Spleen (tissue), 11 donors: ENCODE results near the gene LACRT. TPM values are rescaled to one million over a fixed set of nuclear protein-coding genes. Genes with fewer than 3 reads are reported as not detected.

ENCODE experiments used
- DNase-seq: peaks from one replicate; pipeline ENCODE4 v3.0.0-alpha.2; 2020
- H3K27ac ChIP-seq, 8 donors: fragments of 200-600 bp; sonication (generic) in 7 of 8; 1 replicate in 4 of 8; 2 replicates in 4 of 8; pipeline versions ENCODE4 v1.5.0 to v1.8.0; 2016 to 2021; ENCODE audit warnings: inconsistent platforms in 4 of 8, mild to moderate bottlenecking in 4 of 8, moderate library complexity in 1 of 8
- H3K27me3 ChIP-seq, 7 donors: fragments of 200-600 bp; sonication (generic) in 6 of 7; replicated peaks in 1 of 7; 1 replicate in 4 of 7; 2 replicates in 3 of 7; pipeline versions ENCODE4 v1.5.0 to v1.8.0; 2016 to 2021; ENCODE audit warnings: inconsistent platforms in 3 of 7, mild to moderate bottlenecking in 1 of 7
- H3K36me3 ChIP-seq, 6 donors: fragments of 200-600 bp; sonication (generic) in 5 of 6; 1 replicate in 4 of 6; 2 replicates in 2 of 6; pipeline versions ENCODE4 v1.5.0 to v1.8.0; 2016 to 2021; ENCODE audit warnings: inconsistent platforms in 2 of 6
- H3K4me1 ChIP-seq, 6 donors: fragments of 200-600 bp; sonication (generic) in 5 of 6; 1 replicate in 3 of 6; 2 replicates in 3 of 6; pipeline versions ENCODE4 v1.5.0 to v1.8.0; 2016 to 2021; ENCODE audit warnings: inconsistent platforms in 3 of 6
- H3K4me3 ChIP-seq, 8 donors: fragments of 200-600 bp; sonication (generic) in 7 of 8; 1 replicate in 4 of 8; 2 replicates in 4 of 8; pipeline versions ENCODE4 v1.5.0 to v1.8.0; 2016 to 2021; ENCODE audit warnings: inconsistent platforms in 4 of 8, mild to moderate bottlenecking in 4 of 8, moderate library complexity in 2 of 8
- H3K9me3 ChIP-seq, 8 donors: fragments of 200-600 bp; sonication (generic) in 7 of 8; 1 replicate in 4 of 8; 2 replicates in 4 of 8; pipeline versions ENCODE4 v1.5.0 to v1.8.0; 2016 to 2021; ENCODE audit warnings: inconsistent platforms in 4 of 8
- POLR2A ChIP-seq, 3 donors: fragments of 450-650 bp; IDR thresholded peaks; one replicate each; pipeline ENCODE4 v1.5.1; 2017; ENCODE audit warnings: antibody characterized with exemption in 3 of 3, mild to moderate bottlenecking in 1 of 3
- POLR2AphosphoS5 ChIP-seq, 3 donors: sonication (generic); formaldehyde crosslinking; IDR thresholded peaks; one replicate each; pipeline ENCODE4 v1.5.1; 2017; ENCODE audit warnings: antibody characterized with exemption in 3 of 3
- WGBS, 5 donors: extraction: QIAGEN DNeasy Blood & Tissue Kit in 3 of 5; methylation state at CpG; one replicate each; pipeline versions ENCODE4 v1.1.5 to v1.1.7; 2013 to 2018; 5-methylcytosine and 5-hydroxymethylcytosine counted together
- intact Hi-C: fragments of 100-400 bp; cut with DNase I; formaldehyde crosslinking; loops from one replicate; pipeline ENCODE4 v1.15.0; 2023; ENCODE audit warnings: low total_unique reads
- polyA plus RNA-seq, 3 donors: library from polyadenylated mRNA; stranded (reverse); fragments of 200-250 nt; gene quantifications; one replicate each; pipeline ENCODE4 v1.2.1, GENCODE V29; 2013
- total RNA-seq, 7 donors: library from RNA; depleted of rRNA in 3 of 7; stranded (reverse); fragments of >200 nt in 3 of 7; fragmentation: NEBNext Ultra II Directional in 4 of 7; extraction: Animal tissue kit (Norgen Biotek cat#: 25700) in 4 of 7; gene quantifications; one replicate each; pipeline versions ENCODE4 v1.1.0 to v1.2.1, GENCODE V29; 2016 to 2021
- TF ChIP-seq, protein P1 (sequence below), 11 experiments: fragments of 200-600 bp in 7 of 11; fragments of 450-650 bp in 4 of 11; sonication (generic) in 4 of 11; IDR thresholded peaks in 8 of 11; conservative IDR thresholded peaks in 3 of 11; 1 replicate in 7 of 11; 2 replicates in 4 of 11; pipeline versions ENCODE4 v1.4.0 to v1.8.0; 2016 to 2021; ENCODE audit warnings: antibody characterized with exemption in 11 of 11, inconsistent platforms in 4 of 11, mild to moderate bottlenecking in 1 of 11
- donor health status: healthy with polysubstance abuse.
- donor health status: DM: no; HTN: no; CAD: no; lungs with moderate emphysema.
- donor health status: DM: no; HTN: no; CAD: no.
- donor health status: Bipolar disorder and iron deficiency.
- donor health status: healthy.
- donor health status: DM: no; HTN: no; CAD: no.
- donor health status: DM: yes; HTN: yes; CAD: no.

LACRT gene
- total and polyA plus RNA-seq, 10 donors: not detected

DNA sequence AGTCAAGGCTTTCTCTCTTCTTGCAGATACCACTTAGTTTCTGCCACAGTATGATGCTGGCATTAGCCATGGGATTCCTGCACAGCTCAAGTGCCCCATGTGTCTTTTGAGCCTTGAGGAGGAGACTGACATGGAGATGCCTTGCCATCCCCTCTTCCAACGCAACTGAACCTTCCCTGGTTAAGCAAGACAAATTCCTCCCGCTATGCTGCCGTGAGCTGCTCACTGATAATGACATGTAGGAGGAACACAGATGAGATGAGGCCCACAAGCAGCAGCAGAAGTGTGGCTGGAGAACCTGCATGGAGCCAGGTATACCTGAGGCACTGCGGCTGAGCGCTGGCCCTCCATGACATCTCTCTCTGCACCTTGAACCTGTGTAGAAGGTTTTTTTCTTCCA, 30.8 kb downstream of the LACRT start:
- intact Hi-C loops: no loop called here

DNA sequence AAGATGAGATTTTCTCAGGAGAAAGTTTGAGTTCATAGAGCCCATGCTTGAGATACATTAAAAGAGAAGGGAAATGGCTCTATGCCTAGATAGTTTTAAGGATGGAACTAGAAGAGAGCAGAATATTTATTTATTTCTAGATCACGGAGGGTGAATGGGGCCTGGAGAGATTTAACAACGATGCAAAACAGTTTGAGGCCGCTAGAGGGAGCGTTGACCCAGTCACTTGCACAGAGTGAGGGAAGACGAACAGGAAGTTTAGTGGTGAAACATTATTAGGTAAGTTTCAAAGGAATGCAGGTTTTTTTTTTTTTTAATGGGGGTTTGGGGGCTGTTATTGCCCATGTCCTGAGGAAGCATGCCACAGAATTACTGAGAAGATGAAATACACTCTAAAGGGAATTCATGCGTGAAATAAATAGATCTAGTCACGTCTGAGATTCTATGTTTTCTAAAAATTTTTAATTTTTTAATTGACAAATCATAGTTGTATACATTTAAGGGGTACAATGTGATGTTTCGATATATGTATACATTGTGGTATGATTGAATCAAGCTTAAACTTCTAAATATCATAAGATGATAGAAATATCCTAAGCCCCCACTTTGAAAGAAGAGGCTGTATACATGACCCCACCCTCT, 31.4 kb downstream of the LACRT start:
- Histone ChIP-seq H3K4me1 (peaks cover 0 to 4% (median 0%) of the 10 kb centered on the region in 6 donors), H3K4me3 (no peak overlapping the region), H3K36me3 (no peaks in the 10 kb centered on the region), H3K27me3 (peaks cover 0 to 7% (median 0%) of the 10 kb centered on the region in 7 donors), H3K9me3 (no peaks in the 10 kb centered on the region), H3K27ac (no peak overlapping the region)
- intact Hi-C loops: no loop called here
- peak; percentile 79 for DNase-seq
- WGBS, 5 donors: 17 to 24% (median 21%) methylated on average over 8 of the region's 8 CpGs
- TF ChIP-seq, protein P1, sequence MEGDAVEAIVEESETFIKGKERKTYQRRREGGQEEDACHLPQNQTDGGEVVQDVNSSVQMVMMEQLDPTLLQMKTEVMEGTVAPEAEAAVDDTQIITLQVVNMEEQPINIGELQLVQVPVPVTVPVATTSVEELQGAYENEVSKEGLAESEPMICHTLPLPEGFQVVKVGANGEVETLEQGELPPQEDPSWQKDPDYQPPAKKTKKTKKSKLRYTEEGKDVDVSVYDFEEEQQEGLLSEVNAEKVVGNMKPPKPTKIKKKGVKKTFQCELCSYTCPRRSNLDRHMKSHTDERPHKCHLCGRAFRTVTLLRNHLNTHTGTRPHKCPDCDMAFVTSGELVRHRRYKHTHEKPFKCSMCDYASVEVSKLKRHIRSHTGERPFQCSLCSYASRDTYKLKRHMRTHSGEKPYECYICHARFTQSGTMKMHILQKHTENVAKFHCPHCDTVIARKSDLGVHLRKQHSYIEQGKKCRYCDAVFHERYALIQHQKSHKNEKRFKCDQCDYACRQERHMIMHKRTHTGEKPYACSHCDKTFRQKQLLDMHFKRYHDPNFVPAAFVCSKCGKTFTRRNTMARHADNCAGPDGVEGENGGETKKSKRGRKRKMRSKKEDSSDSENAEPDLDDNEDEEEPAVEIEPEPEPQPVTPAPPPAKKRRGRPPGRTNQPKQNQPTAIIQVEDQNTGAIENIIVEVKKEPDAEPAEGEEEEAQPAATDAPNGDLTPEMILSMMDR (IDR thresholded peaks at IDR 0.05 in 8 of 11, conservative IDR thresholded peaks at IDR 0.05 in 3 of 11): peak; percentile 51 to 80 (median 68)
- no peak for TF ChIP-seq POLR2AphosphoS5 (IDR thresholded peaks at IDR 0.05)

More for the DNA sequence above, 30.8 kb downstream of the LACRT start:
- H3K27me3 ChIP-seq: peaks cover 0 to 10% (median 0%) of the 10 kb centered on the region in 7 donors
- no peaks in the 10 kb centered on the region for H3K36me3 ChIP-seq
- DNase-seq: peak; percentile 35
- no peak overlapping the region for H3K27ac ChIP-seq
- no peaks in the 10 kb centered on the region for H3K9me3 ChIP-seq
- no peak overlapping the region for H3K4me3 ChIP-seq
- 81 to 92% (median 86%) methylated on average over 5 of the region's 5 CpGs for WGBS, 5 donors
- peaks cover 0 to 4% (median 0%) of the 10 kb centered on the region in 6 donors for H3K4me1 ChIP-seq
- TF ChIP-seq POLR2AphosphoS5 (IDR thresholded peaks at IDR 0.05) (no peak), POLR2A (IDR thresholded peaks at IDR 0.05) (no peak)
- TF ChIP-seq, protein P1 (IDR thresholded peaks at IDR 0.05 in 8 of 11, conservative IDR thresholded peaks at IDR 0.05 in 3 of 11): no peak

DNA sequence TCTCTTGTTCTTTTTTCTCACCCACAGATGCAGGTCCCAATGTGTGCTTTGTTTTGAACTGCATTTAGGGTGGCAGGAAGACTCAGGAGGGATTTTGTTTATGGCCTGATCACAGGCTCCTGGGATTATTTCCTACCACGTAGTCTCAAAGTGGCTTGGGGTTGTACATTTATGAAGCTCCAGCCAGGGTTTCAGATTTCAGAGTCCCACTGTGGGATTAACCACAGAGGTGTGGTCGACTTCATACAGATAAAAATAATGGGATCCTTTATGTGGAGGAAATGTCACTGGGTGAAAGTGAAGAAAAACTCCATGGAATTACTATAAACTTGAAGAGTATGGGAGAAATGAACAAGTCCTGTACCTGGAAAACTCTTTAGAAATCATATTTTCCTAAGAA, 32.0 kb downstream of the LACRT start:
- Histone ChIP-seq H3K36me3 (no peaks in the 10 kb centered on the region), H3K9me3 (no peaks in the 10 kb centered on the region), H3K4me1 (peaks cover 0 to 4% (median 0%) of the 10 kb centered on the region in 6 donors), H3K4me3 (no peak overlapping the region), H3K27ac (no peak overlapping the region), H3K27me3 (peaks cover 0 to 1% (median 0%) of the 10 kb centered on the region in 7 donors)
- intact Hi-C loops: no loop called here
- DNase-seq: no peak
- TF ChIP-seq POLR2AphosphoS5 (IDR thresholded peaks at IDR 0.05) (no peak), POLR2A (IDR thresholded peaks at IDR 0.05) (no peak)
- TF ChIP-seq, protein P1 (IDR thresholded peaks at IDR 0.05 in 8 of 11, conservative IDR thresholded peaks at IDR 0.05 in 3 of 11): no peak
- WGBS, 5 donors: 48 to 60% (median 55%) methylated on average over 2 of the region's 2 CpGs

- WGBS, 5 donors: 47 to 66% (median 57%) methylated on average over 4 of the region's 4 CpGs
Observed at GRCh38 chr12:54601841-54602240, 32.9 kb downstream of the LACRT start.

More at GRCh38 chr12:54601841-54602240, 32.9 kb downstream of the LACRT start:
- Histone ChIP-seq H3K9me3 (no peaks in the 10 kb centered on the region), H3K4me3 (no peak overlapping the region), H3K27me3 (peaks cover 0 to 4% (median 0%) of the 10 kb centered on the region in 7 donors), H3K4me1 (peaks cover 0 to 4% (median 0%) of the 10 kb centered on the region in 6 donors), H3K36me3 (no peaks in the 10 kb centered on the region), H3K27ac (no peak overlapping the region)
- no peak for DNase-seq
- TF ChIP-seq, protein P1 (IDR thresholded peaks at IDR 0.05 in 8 of 11, conservative IDR thresholded peaks at IDR 0.05 in 3 of 11): no peak
- no peak for TF ChIP-seq POLR2AphosphoS5 (IDR thresholded peaks at IDR 0.05)
- TF ChIP-seq POLR2A (IDR thresholded peaks at IDR 0.05): no peak
- intact Hi-C loops: no loop called here
